ENCODE results near the gene VIL1.

Gene VIL1

GRCh38 chr2:218435003-218435982 is 16.4 kb downstream of the VIL1 start:
- no peak for DNase-seq (ENCODE audit: low spot score)
- no peak for FAIRE-seq

- FAIRE-seq (no peak), DNase-seq (ENCODE audit: low spot score) (no peak)
Observed at GRCh38 chr2:218436992-218437391, 18.1 kb downstream of the VIL1 start.

GRCh38 chr2:218437969-218438368 is 19.0 kb downstream of the VIL1 start:
- no peak for DNase-seq (ENCODE audit: low spot score)
- no peak for FAIRE-seq

GRCh38 chr2:218438596-218438995 is 19.7 kb downstream of the VIL1 start:
- FAIRE-seq (no peak), DNase-seq (ENCODE audit: low spot score) (no peak)

GRCh38 chr2:218444692-218445357 is 25.9 kb downstream of the VIL1 start:
- DNase-seq (ENCODE audit: low spot score) (no peak), FAIRE-seq (no peak)

- FAIRE-seq = no peak
Observed at GRCh38 chr2:218445602-218446001, 26.7 kb downstream of the VIL1 start.

GRCh38 chr2:218446547-218446946 is 27.6 kb downstream of the VIL1 start:
- DNase-seq (ENCODE audit: low spot score) (no peak), FAIRE-seq (no peak)

More at GRCh38 chr2:218445602-218446001, 26.7 kb downstream of the VIL1 start:
- DNase-seq (ENCODE audit: low spot score) = no peak

- no peak for DNase-seq (ENCODE audit: low spot score)
- no peak for FAIRE-seq
Observed at GRCh38 chr2:218447072-218447471, 28.1 kb downstream of the VIL1 start.

- no peak for FAIRE-seq
- DNase-seq (ENCODE audit: low spot score) = peak; percentile 29
Observed at GRCh38 chr2:218448934-218449333, 30.0 kb downstream of the VIL1 start.

- no peak for DNase-seq (ENCODE audit: low spot score)
- FAIRE-seq = no peak
Observed at GRCh38 chr2:218452079-218452478, 33.2 kb downstream of the VIL1 start.

GRCh38 chr2:218456849-218457248 is 37.9 kb downstream of the VIL1 start:
- no peak for FAIRE-seq
- DNase-seq (ENCODE audit: low spot score) = no peak

- FAIRE-seq = no peak
- no peak for DNase-seq (ENCODE audit: low spot score)
Observed at GRCh38 chr2:218458598-218458997, 39.7 kb downstream of the VIL1 start.

GRCh38 chr2:218465987-218466633 is 47.2 kb downstream of the VIL1 start:
- no peak for FAIRE-seq
- peak; percentile 18 for DNase-seq (ENCODE audit: low spot score)

- no peak for FAIRE-seq
- no peak for DNase-seq (ENCODE audit: low spot score)
Observed at GRCh38 chr2:218470448-218470847, 51.5 kb downstream of the VIL1 start.

- no peak for DNase-seq (ENCODE audit: low spot score)
- FAIRE-seq = no peak
Observed at GRCh38 chr2:218471036-218471435, 52.1 kb downstream of the VIL1 start.

GRCh38 chr2:218471982-218472381 is 53.1 kb downstream of the VIL1 start:
- FAIRE-seq (no peak), DNase-seq (ENCODE audit: low spot score) (no peak)

GRCh38 chr2:218472988-218473387 is 54.1 kb downstream of the VIL1 start:
- DNase-seq (ENCODE audit: low spot score) (no peak), FAIRE-seq (no peak)

GRCh38 chr2:218474527-218474926 is 55.6 kb downstream of the VIL1 start:
- FAIRE-seq = no peak
- no peak for DNase-seq (ENCODE audit: low spot score)

GRCh38 chr2:218476676-218477075 is 57.8 kb downstream of the VIL1 start:
- no peak for DNase-seq (ENCODE audit: low spot score)
- no peak for FAIRE-seq

- DNase-seq (ENCODE audit: low spot score) = no peak
- no peak for FAIRE-seq
Observed at GRCh38 chr2:218477247-218477646, 58.3 kb downstream of the VIL1 start.

GRCh38 chr2:218478544-218478943 is 59.6 kb downstream of the VIL1 start:
- DNase-seq (ENCODE audit: low spot score) (no peak), FAIRE-seq (no peak)

- no peak for DNase-seq (ENCODE audit: low spot score)
- no peak for FAIRE-seq
Observed at GRCh38 chr2:218479595-218479994, 60.7 kb downstream of the VIL1 start.
